Central memory CD8-positive, alpha-beta T cell (primary cell): ENCODE measurements around the gene THADA.

Experiments
- ATAC-seq: fragments of 150-1000 bp; cut with Tn5 transposase; replicated peaks from 2 replicates; pipeline ENCODE4 v1.10.0; 2022; ENCODE audit warnings: mild to moderate bottlenecking, moderate FRiP score, moderate number of reproducible peaks; ENCODE audit not compliant: poor library complexity, severe bottlenecking; ENCODE audit errors: extremely low read depth
- DNase-seq, 2 donors: peaks; one replicate each; pipeline ENCODE4 v3.0.0; 2021; ENCODE audit warnings: low spot score in 2 of 2
- H3K27ac Mint-ChIP-seq: one replicate; pipeline ENCODE4 v1.8.0; 2022; ENCODE audit warnings: low read depth, mild to moderate bottlenecking, moderate library complexity, mixed read lengths
- H3K27me3 Mint-ChIP-seq: one replicate; pipeline ENCODE4 v1.8.0; 2022; ENCODE audit warnings: mixed read lengths
- H3K36me3 Mint-ChIP-seq: one replicate; pipeline ENCODE4 v1.8.0; 2022; ENCODE audit warnings: mild to moderate bottlenecking, moderate library complexity, mixed read lengths; ENCODE audit not compliant: insufficient read depth
- H3K4me1 Mint-ChIP-seq: one replicate; pipeline ENCODE4 v1.8.0; 2022; ENCODE audit warnings: mixed read lengths
- H3K4me3 Mint-ChIP-seq: one replicate; pipeline ENCODE4 v1.8.0; 2022; ENCODE audit warnings: mild to moderate bottlenecking, moderate library complexity, mixed read lengths
- H3K9me3 Mint-ChIP-seq: one replicate; pipeline ENCODE4 v1.8.0; 2022; ENCODE audit warnings: mixed read lengths

The THADA gene

DNA sequence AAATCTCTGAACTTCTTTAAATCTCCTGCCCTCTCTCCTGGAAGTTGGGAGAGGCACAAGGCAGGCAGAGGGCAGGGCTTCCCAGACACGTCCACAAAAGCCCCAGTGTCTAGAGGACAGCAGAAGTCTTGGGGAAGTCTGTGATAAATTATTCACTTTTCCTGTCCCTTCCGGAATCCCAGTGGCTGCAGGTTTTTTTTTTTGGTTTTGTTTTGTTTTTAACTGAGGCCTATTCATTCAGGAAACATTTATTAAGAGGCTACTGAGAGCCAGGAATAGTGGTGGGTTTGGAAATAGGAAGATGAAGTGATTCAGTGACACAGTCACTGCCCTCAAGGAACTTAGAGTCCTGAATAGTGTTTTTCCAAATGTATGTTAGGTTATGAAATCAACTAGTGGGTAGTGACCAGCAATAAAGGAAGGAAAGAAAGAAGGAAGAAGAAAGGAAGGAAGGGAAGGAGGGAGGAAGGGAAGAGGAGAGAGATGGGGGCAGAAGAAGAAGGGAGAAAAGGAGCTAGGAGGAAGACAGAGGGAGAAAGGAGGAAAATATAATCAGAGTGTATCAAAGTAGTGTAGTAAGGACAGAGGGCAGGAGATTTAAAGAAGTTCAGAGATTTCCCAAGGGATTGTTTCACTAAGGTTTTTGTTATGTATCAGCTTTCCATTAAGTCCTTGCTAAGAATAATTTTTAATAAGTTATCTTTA is 270.6 kb downstream of the THADA start:
- no peak for DNase-seq
- Mint-ChIP-seq H3K36me3 (peaks cover 6% of the 10 kb centered on the region), H3K4me1 (peaks cover 12% of the 10 kb centered on the region), H3K4me3 (no peak overlapping the region), H3K27ac (no peak overlapping the region), H3K27me3 (no peaks in the 10 kb centered on the region), H3K9me3 (no peaks in the 10 kb centered on the region)
- no peak for ATAC-seq

- no peak overlapping the region for H3K27ac Mint-ChIP-seq
- H3K9me3 Mint-ChIP-seq: no peaks in the 10 kb centered on the region
- peaks cover 12% of the 10 kb centered on the region for H3K4me1 Mint-ChIP-seq
- no peak overlapping the region for H3K4me3 Mint-ChIP-seq
- ATAC-seq: no peak
- H3K36me3 Mint-ChIP-seq: peaks cover 8% of the 10 kb centered on the region
- DNase-seq: no peak
- no peaks in the 10 kb centered on the region for H3K27me3 Mint-ChIP-seq
These were observed 271.4 kb downstream of the THADA start for GRCh38 chr2:43324259-43325106.

DNA sequence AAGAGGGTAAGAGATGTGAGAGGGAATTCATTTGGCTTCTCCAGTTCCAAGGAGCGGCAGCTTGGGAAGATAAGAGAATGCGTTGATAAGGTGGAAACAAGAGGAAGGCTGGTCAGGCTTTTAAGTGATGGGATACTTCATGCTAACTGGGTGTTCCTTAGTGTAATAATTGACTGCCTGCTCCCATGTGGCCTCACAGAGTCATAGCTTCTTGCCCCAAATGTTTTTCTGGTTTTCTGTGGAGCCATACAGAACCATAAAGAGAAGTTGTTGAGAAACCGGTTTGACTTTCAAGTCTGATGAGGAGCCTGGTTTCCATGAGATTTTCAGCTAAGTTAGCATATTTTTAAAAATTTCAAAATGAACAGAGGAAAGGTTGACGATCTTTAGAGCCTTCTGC is 272.0 kb downstream of the THADA start:
- Mint-ChIP-seq H3K27me3 (no peaks in the 10 kb centered on the region), H3K4me1 (peaks cover 12% of the 10 kb centered on the region), H3K27ac (peak overlapping the region; percentile 17), H3K4me3 (no peak overlapping the region), H3K36me3 (peaks cover 8% of the 10 kb centered on the region), H3K9me3 (no peaks in the 10 kb centered on the region)
- DNase-seq (no peak), ATAC-seq (no peak)

DNA sequence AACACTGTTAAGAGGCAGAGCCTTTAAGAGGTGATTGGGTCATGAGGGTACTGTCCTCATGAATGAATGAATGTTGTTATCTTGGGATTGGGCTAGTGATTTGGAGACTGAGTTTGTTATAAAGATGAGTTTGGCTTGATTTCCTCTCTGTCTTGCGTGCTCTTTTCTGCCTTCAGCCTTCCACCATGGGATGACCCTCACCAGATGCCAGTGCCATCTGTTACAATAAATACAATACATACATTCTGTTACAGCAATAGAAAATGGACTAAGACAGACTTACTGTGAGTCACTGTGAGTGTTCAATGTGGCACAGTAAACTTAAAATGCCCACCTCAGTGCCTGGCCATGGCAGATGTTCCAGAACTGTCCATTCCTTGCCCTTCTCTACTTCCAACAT is 274.4 kb downstream of the THADA start:
- H3K4me3 Mint-ChIP-seq: no peak overlapping the region
- ATAC-seq (no peak), DNase-seq (no peak)
- no peak overlapping the region for H3K27ac Mint-ChIP-seq
- H3K27me3 Mint-ChIP-seq: no peaks in the 10 kb centered on the region
- peaks cover 5% of the 10 kb centered on the region for H3K4me1 Mint-ChIP-seq
- H3K9me3 Mint-ChIP-seq: no peaks in the 10 kb centered on the region
- H3K36me3 Mint-ChIP-seq: peaks cover 6% of the 10 kb centered on the region

- no peak overlapping the region for H3K4me3 Mint-ChIP-seq
- no peaks in the 10 kb centered on the region for H3K9me3 Mint-ChIP-seq
- H3K27me3 Mint-ChIP-seq: no peaks in the 10 kb centered on the region
- no peak overlapping the region for H3K27ac Mint-ChIP-seq
- ATAC-seq: no peak
- H3K36me3 Mint-ChIP-seq: peaks cover 6% of the 10 kb centered on the region
- DNase-seq: no peak
- peaks cover 6% of the 10 kb centered on the region for H3K4me1 Mint-ChIP-seq
These were observed 276.3 kb downstream of the THADA start for GRCh38 chr2:43319541-43319940.

GRCh38 chr2:43318791-43319190 is 277.0 kb downstream of the THADA start:
- no peak overlapping the region for H3K4me3 Mint-ChIP-seq
- ATAC-seq: no peak
- no peaks in the 10 kb centered on the region for H3K27me3 Mint-ChIP-seq
- no peaks in the 10 kb centered on the region for H3K9me3 Mint-ChIP-seq
- DNase-seq: no peak
- no peak overlapping the region for H3K27ac Mint-ChIP-seq
- H3K36me3 Mint-ChIP-seq: peaks cover 5% of the 10 kb centered on the region
- H3K4me1 Mint-ChIP-seq: peaks cover 6% of the 10 kb centered on the region

DNA sequence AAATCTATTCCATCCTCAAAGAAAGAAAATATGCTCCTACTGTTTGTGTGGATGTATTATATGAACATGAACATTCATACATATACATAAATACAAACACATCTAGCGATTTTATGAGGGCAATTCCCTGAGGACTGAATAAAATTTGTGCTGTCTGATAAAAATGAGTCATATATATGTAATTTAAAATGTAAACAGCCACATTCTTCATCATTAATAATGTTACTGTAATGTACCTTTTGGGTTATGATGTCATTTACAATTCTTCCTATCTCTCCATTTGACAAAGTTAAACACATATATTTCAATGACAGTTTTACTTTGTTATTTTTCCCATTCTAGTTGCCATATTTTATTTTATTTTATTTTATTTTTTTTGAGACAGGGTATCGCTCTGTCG is 278.2 kb downstream of the THADA start:
- H3K9me3 Mint-ChIP-seq: no peaks in the 10 kb centered on the region
- H3K4me1 Mint-ChIP-seq: peaks cover 6% of the 10 kb centered on the region
- H3K27ac Mint-ChIP-seq: no peak overlapping the region
- ATAC-seq (no peak), DNase-seq (no peak)
- H3K36me3 Mint-ChIP-seq: peaks cover 5% of the 10 kb centered on the region
- no peak overlapping the region for H3K4me3 Mint-ChIP-seq
- H3K27me3 Mint-ChIP-seq: no peaks in the 10 kb centered on the region

- ATAC-seq: no peak
These were observed 278.6 kb downstream of the THADA start for GRCh38 chr2:43317194-43317593.

GRCh38 chr2:43315482-43315881 is 280.4 kb downstream of the THADA start:
- H3K4me3 Mint-ChIP-seq: no peak overlapping the region

More at GRCh38 chr2:43317194-43317593, 278.6 kb downstream of the THADA start:
- Mint-ChIP-seq H3K36me3 (peaks cover 5% of the 10 kb centered on the region), H3K27me3 (no peaks in the 10 kb centered on the region), H3K9me3 (no peaks in the 10 kb centered on the region), H3K27ac (no peak overlapping the region), H3K4me3 (no peak overlapping the region), H3K4me1 (peaks cover 6% of the 10 kb centered on the region)
- no peak for DNase-seq

DNA sequence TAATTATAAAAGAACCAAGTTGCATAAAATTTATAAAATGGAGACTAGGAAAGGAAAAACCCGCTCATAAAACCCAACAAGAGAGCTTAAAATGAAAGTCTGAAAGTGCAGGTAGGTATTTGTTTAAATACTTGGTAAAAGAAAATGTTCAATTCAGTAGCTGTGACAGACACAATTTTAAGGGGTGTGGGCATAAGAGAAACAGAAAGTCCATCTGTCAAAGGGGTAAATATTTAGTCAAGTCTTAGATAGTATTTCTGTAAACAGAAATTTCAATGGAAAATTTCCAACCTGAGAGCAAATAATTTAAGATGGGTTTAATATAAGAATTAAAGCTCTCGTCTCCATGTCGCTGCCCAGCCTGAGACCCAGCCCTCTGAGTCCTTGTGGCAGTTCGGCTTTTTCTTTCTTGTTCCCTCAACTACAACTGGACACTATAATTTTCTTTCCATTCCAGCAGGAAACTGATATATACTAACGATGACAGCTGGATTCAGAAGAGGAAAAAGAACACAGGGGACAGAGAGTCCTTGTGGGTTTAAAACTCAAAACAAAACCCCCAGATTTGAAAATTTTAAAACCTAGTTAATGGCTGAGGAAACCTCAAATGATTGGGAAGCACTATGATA is 281.4 kb downstream of the THADA start:
- H3K27me3 Mint-ChIP-seq: no peaks in the 10 kb centered on the region
- H3K27ac Mint-ChIP-seq: no peak overlapping the region
- H3K36me3 Mint-ChIP-seq: no peaks in the 10 kb centered on the region
- peaks cover 12% of the 10 kb centered on the region for H3K4me1 Mint-ChIP-seq
- H3K4me3 Mint-ChIP-seq: no peak overlapping the region
- no peaks in the 10 kb centered on the region for H3K9me3 Mint-ChIP-seq
- DNase-seq (no peak), ATAC-seq (no peak)

More at GRCh38 chr2:43315482-43315881, 280.4 kb downstream of the THADA start:
- H3K9me3 Mint-ChIP-seq: no peaks in the 10 kb centered on the region
- no peaks in the 10 kb centered on the region for H3K27me3 Mint-ChIP-seq
- DNase-seq (no peak), ATAC-seq (no peak)
- H3K4me1 Mint-ChIP-seq: peaks cover 8% of the 10 kb centered on the region
- H3K27ac Mint-ChIP-seq: no peak overlapping the region
- H3K36me3 Mint-ChIP-seq: peaks cover 3% of the 10 kb centered on the region

GRCh38 chr2:43313642-43314017 is 282.2 kb downstream of the THADA start:
- Mint-ChIP-seq H3K4me3 (no peak overlapping the region), H3K27me3 (no peaks in the 10 kb centered on the region), H3K9me3 (no peaks in the 10 kb centered on the region), H3K4me1 (peaks cover 16% of the 10 kb centered on the region), H3K36me3 (no peaks in the 10 kb centered on the region), H3K27ac (no peak overlapping the region)
- ATAC-seq (no peak), DNase-seq (no peak)

DNA sequence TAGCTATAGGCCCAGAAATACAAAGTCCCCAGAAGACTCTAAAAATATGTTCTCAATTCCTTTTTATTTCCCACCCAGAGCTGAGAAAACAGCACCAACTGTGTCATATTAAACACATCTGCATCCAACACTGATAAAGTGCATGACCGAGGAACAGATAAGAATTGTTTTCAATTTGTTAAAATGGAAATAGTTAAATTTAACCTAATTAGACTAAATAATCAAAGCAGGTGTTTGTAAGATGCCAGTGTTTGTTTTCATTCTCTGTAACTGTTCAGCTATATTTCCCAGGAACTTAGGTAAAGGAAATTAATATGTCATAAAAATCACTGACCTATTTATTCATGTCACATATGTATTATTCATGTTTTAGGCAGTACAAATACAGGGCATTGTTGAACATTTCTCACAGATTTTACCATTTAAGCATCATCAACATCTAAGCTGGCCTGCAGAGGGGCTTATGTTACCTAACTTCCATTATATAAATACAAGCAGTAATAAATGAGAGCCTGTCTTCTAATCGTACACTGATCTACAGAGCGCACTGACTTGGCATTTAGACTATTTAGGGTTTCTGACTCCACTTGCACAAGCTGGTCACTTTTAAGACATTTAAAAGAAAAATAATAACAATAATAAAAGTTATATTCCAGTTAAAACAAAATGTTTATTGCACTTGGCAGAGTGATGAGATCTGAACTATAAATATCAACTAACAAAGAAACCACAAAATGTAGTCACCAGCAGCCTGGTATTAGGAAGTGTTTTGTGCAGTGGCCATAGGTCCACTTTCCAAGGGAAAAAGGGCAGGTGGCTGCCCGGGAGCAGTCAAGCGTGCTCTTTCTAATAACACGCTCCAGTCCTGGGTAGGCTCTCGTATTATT is 282.8 kb downstream of the THADA start:
- Mint-ChIP-seq H3K4me3 (no peak overlapping the region), H3K4me1 (peaks cover 16% of the 10 kb centered on the region), H3K36me3 (no peaks in the 10 kb centered on the region), H3K27me3 (no peaks in the 10 kb centered on the region), H3K27ac (no peak overlapping the region), H3K9me3 (no peaks in the 10 kb centered on the region)
- no peak for ATAC-seq
- DNase-seq: no peak
